ENCODE measurements around the gene GGTA1.
A peak's percentile ranks its signal among the peaks of the same experiment; 100 is the strongest.

Gene GGTA1

GRCh38 chr9:121499427-121500164 lies at the start of gene GGTA1:
TSS of gene GGTA1 (minus strand) at chr9:121499844. CDS start at chr9:121467922, 31,922 bp downstream.
- Histone ChIP-seq H3K4me3 (ENCODE audit: low read depth in 1 of 2, low read length in 1 of 2) (peak within 1 kb of the TSS; percentile 73 to 76), H3K9me3 (no peaks in the 10 kb centered on the region), H3K27ac (peak within 1 kb of the TSS; percentile 82), H3K4me1 (ENCODE audit: control insufficient read depth in 1 of 2, insufficient read depth in 1 of 2, low read depth in 1 of 2, low read length in 1 of 2) (peaks cover 47 to 49% of the 10 kb centered on the region in 2 experiments), H3K36me3 (no peaks in the 10 kb centered on the region), H3K27me3 (no peaks in the 10 kb centered on the region)
- TF ChIP-seq CTCF (IDR thresholded peaks at IDR 0.05) = no peak

- H3K27me3 ChIP-seq = peaks cover 67% of the 10 kb centered on the region
- no peak for TF ChIP-seq CTCF (IDR thresholded peaks at IDR 0.05)
- H3K27ac ChIP-seq = no peak overlapping the region
- peaks cover 8 to 13% of the 10 kb centered on the region in 2 experiments for H3K4me1 ChIP-seq (ENCODE audit: control insufficient read depth in 1 of 2, insufficient read depth in 1 of 2, low read depth in 1 of 2, low read length in 1 of 2)
- H3K4me3 ChIP-seq (ENCODE audit: low read depth in 1 of 2, low read length in 1 of 2) = no peak overlapping the region
- H3K36me3 ChIP-seq = no peaks in the 10 kb centered on the region
- no peaks in the 10 kb centered on the region for H3K9me3 ChIP-seq
These were observed 49.0 kb upstream of the GGTA1 start for GRCh38 chr9:121548666-121549065.

- Histone ChIP-seq H3K4me3 (ENCODE audit: low read depth in 1 of 2, low read length in 1 of 2) (no peak overlapping the region), H3K9me3 (no peaks in the 10 kb centered on the region), H3K4me1 (ENCODE audit: control insufficient read depth in 1 of 2, insufficient read depth in 1 of 2, low read depth in 1 of 2, low read length in 1 of 2) (peaks cover 8 to 13% of the 10 kb centered on the region in 2 experiments), H3K27ac (no peak overlapping the region), H3K36me3 (no peaks in the 10 kb centered on the region), H3K27me3 (peaks cover 44% of the 10 kb centered on the region)
- TF ChIP-seq CTCF (IDR thresholded peaks at IDR 0.05) = peak; percentile 71
These were observed 46.3 kb upstream of the GGTA1 start for GRCh38 chr9:121545875-121546423.

GRCh38 chr9:121545150-121545874 lies 45.7 kb upstream of the GGTA1 start:
- peaks cover 5 to 8% of the 10 kb centered on the region in 2 experiments for H3K4me1 ChIP-seq (ENCODE audit: control insufficient read depth in 1 of 2, insufficient read depth in 1 of 2, low read depth in 1 of 2, low read length in 1 of 2)
- no peak overlapping the region for H3K27ac ChIP-seq
- no peak for TF ChIP-seq CTCF (IDR thresholded peaks at IDR 0.05)
- H3K4me3 ChIP-seq (ENCODE audit: low read depth in 1 of 2, low read length in 1 of 2) = no peak overlapping the region
- no peaks in the 10 kb centered on the region for H3K36me3 ChIP-seq
- peaks cover 37% of the 10 kb centered on the region for H3K27me3 ChIP-seq
- H3K9me3 ChIP-seq = no peaks in the 10 kb centered on the region

- Histone ChIP-seq H3K27me3 (peaks cover 13% of the 10 kb centered on the region), H3K36me3 (no peaks in the 10 kb centered on the region), H3K4me1 (ENCODE audit: control insufficient read depth in 1 of 2, insufficient read depth in 1 of 2, low read depth in 1 of 2, low read length in 1 of 2) (peaks cover 5 to 6% of the 10 kb centered on the region in 2 experiments), H3K9me3 (no peaks in the 10 kb centered on the region), H3K27ac (no peak overlapping the region), H3K4me3 (ENCODE audit: low read depth in 1 of 2, low read length in 1 of 2) (no peak overlapping the region)
- TF ChIP-seq CTCF (IDR thresholded peaks at IDR 0.05) = no peak
These were observed 42.4 kb upstream of the GGTA1 start for GRCh38 chr9:121542025-121542424.
